ENCODE results near the gene SHROOM4. TPM values are rescaled to one million over a fixed set of nuclear protein-coding genes. Genes with fewer than 3 reads are reported as not detected.
A peak's percentile ranks its signal among the peaks of the same experiment; 100 is the strongest.

SHROOM4 gene
- total and polyA plus RNA-seq, 2 donors = 0.59 to 0.94 TPM

- no peaks in the 10 kb centered on the region for H3K27me3 ChIP-seq (ENCODE audit: control insufficient read depth in 2 of 2, insufficient read depth in 1 of 2, low read length in 1 of 2)
- H3K36me3 ChIP-seq (ENCODE audit: control insufficient read depth in 2 of 2, insufficient read depth in 2 of 2, low read length in 1 of 2) = no peaks in the 10 kb centered on the region
- WGBS = 94% methylated on average over 4 of the region's 4 CpGs
- H3K9me3 ChIP-seq (ENCODE audit: control insufficient read depth in 2 of 2, insufficient read depth in 1 of 2, low read length in 1 of 2) = no peaks in the 10 kb centered on the region
- H3K4me3 ChIP-seq (ENCODE audit: low read length in 2 of 2) = no peak overlapping the region
- no peak overlapping the region for H3K27ac ChIP-seq (ENCODE audit: low read depth in 1 of 2, low read length in 1 of 2)
- DNase-seq (ENCODE audit: low read depth in 6 of 9, low spot score in 9 of 9) = no peak
- no peaks in the 10 kb centered on the region for H3K4me1 ChIP-seq (ENCODE audit: control insufficient read depth in 2 of 2, insufficient read depth in 2 of 2, low read length in 2 of 2)
Measured at GRCh38 chrX:50798783-50799182, 15.2 kb downstream of the SHROOM4 start.

- no peak for DNase-seq (ENCODE audit: low read depth in 6 of 9, low spot score in 9 of 9)
- Histone ChIP-seq H3K27me3 (ENCODE audit: control insufficient read depth in 2 of 2, insufficient read depth in 1 of 2, low read length in 1 of 2) (no peaks in the 10 kb centered on the region), H3K9me3 (ENCODE audit: control insufficient read depth in 2 of 2, insufficient read depth in 1 of 2, low read length in 1 of 2) (no peaks in the 10 kb centered on the region), H3K4me1 (ENCODE audit: control insufficient read depth in 2 of 2, insufficient read depth in 2 of 2, low read length in 2 of 2) (no peaks in the 10 kb centered on the region), H3K4me3 (ENCODE audit: low read length in 2 of 2) (no peak overlapping the region), H3K36me3 (ENCODE audit: control insufficient read depth in 2 of 2, insufficient read depth in 2 of 2, low read length in 1 of 2) (no peaks in the 10 kb centered on the region), H3K27ac (ENCODE audit: low read depth in 1 of 2, low read length in 1 of 2) (no peak overlapping the region)
- WGBS = 92% methylated on average over 2 of the region's 2 CpGs
Measured at GRCh38 chrX:50787099-50787498, 26.9 kb downstream of the SHROOM4 start.

- Histone ChIP-seq H3K4me3 (ENCODE audit: low read length in 2 of 2) (no peak overlapping the region), H3K4me1 (ENCODE audit: control insufficient read depth in 2 of 2, insufficient read depth in 2 of 2, low read length in 2 of 2) (no peaks in the 10 kb centered on the region), H3K27me3 (ENCODE audit: control insufficient read depth in 2 of 2, insufficient read depth in 1 of 2, low read length in 1 of 2) (no peaks in the 10 kb centered on the region), H3K9me3 (ENCODE audit: control insufficient read depth in 2 of 2, insufficient read depth in 1 of 2, low read length in 1 of 2) (no peaks in the 10 kb centered on the region), H3K27ac (ENCODE audit: low read depth in 1 of 2, low read length in 1 of 2) (no peak overlapping the region), H3K36me3 (ENCODE audit: control insufficient read depth in 2 of 2, insufficient read depth in 2 of 2, low read length in 1 of 2) (no peaks in the 10 kb centered on the region)
- WGBS = 80% methylated on average over 1 of the region's 1 CpG
- DNase-seq (ENCODE audit: low read depth in 6 of 9, low spot score in 9 of 9) = no peak
Measured at GRCh38 chrX:50780144-50780543, 33.9 kb downstream of the SHROOM4 start.

GRCh38 chrX:50779694-50780093 is 34.3 kb downstream of the SHROOM4 start:
- no peaks in the 10 kb centered on the region for H3K9me3 ChIP-seq (ENCODE audit: control insufficient read depth in 2 of 2, insufficient read depth in 1 of 2, low read length in 1 of 2)
- H3K36me3 ChIP-seq (ENCODE audit: control insufficient read depth in 2 of 2, insufficient read depth in 2 of 2, low read length in 1 of 2) = no peaks in the 10 kb centered on the region
- no peak for DNase-seq (ENCODE audit: low read depth in 6 of 9, low spot score in 9 of 9)
- H3K27me3 ChIP-seq (ENCODE audit: control insufficient read depth in 2 of 2, insufficient read depth in 1 of 2, low read length in 1 of 2) = no peaks in the 10 kb centered on the region
- H3K4me1 ChIP-seq (ENCODE audit: control insufficient read depth in 2 of 2, insufficient read depth in 2 of 2, low read length in 2 of 2) = no peaks in the 10 kb centered on the region
- H3K4me3 ChIP-seq (ENCODE audit: low read length in 2 of 2) = no peak overlapping the region
- no peak overlapping the region for H3K27ac ChIP-seq (ENCODE audit: low read depth in 1 of 2, low read length in 1 of 2)
- 95% methylated on average over 2 of the region's 2 CpGs for WGBS

- H3K4me1 ChIP-seq (ENCODE audit: control insufficient read depth in 2 of 2, insufficient read depth in 2 of 2, low read length in 2 of 2) = no peaks in the 10 kb centered on the region
- no peak for DNase-seq (ENCODE audit: low read depth in 6 of 9, low spot score in 9 of 9)
- 89% methylated on average over 2 of the region's 2 CpGs for WGBS
- no peaks in the 10 kb centered on the region for H3K27me3 ChIP-seq (ENCODE audit: control insufficient read depth in 2 of 2, insufficient read depth in 1 of 2, low read length in 1 of 2)
- no peaks in the 10 kb centered on the region for H3K9me3 ChIP-seq (ENCODE audit: control insufficient read depth in 2 of 2, insufficient read depth in 1 of 2, low read length in 1 of 2)
- no peak overlapping the region for H3K4me3 ChIP-seq (ENCODE audit: low read length in 2 of 2)
- H3K36me3 ChIP-seq (ENCODE audit: control insufficient read depth in 2 of 2, insufficient read depth in 2 of 2, low read length in 1 of 2) = no peaks in the 10 kb centered on the region
- no peak overlapping the region for H3K27ac ChIP-seq (ENCODE audit: low read depth in 1 of 2, low read length in 1 of 2)
Measured at GRCh38 chrX:50778272-50778671, 35.7 kb downstream of the SHROOM4 start.

GRCh38 chrX:50776248-50776647 is 37.7 kb downstream of the SHROOM4 start:
- H3K27me3 ChIP-seq (ENCODE audit: control insufficient read depth in 2 of 2, insufficient read depth in 1 of 2, low read length in 1 of 2) = no peaks in the 10 kb centered on the region
- no peak overlapping the region for H3K4me3 ChIP-seq (ENCODE audit: low read length in 2 of 2)
- no peak for DNase-seq (ENCODE audit: low read depth in 6 of 9, low spot score in 9 of 9)
- no peaks in the 10 kb centered on the region for H3K36me3 ChIP-seq (ENCODE audit: control insufficient read depth in 2 of 2, insufficient read depth in 2 of 2, low read length in 1 of 2)
- H3K27ac ChIP-seq (ENCODE audit: low read depth in 1 of 2, low read length in 1 of 2) = no peak overlapping the region
- no peaks in the 10 kb centered on the region for H3K4me1 ChIP-seq (ENCODE audit: control insufficient read depth in 2 of 2, insufficient read depth in 2 of 2, low read length in 2 of 2)
- no peaks in the 10 kb centered on the region for H3K9me3 ChIP-seq (ENCODE audit: control insufficient read depth in 2 of 2, insufficient read depth in 1 of 2, low read length in 1 of 2)
- 93% methylated on average over 2 of the region's 2 CpGs for WGBS

GRCh38 chrX:50771382-50771781 is 42.6 kb downstream of the SHROOM4 start:
- H3K9me3 ChIP-seq (ENCODE audit: control insufficient read depth in 2 of 2, insufficient read depth in 1 of 2, low read length in 1 of 2) = no peaks in the 10 kb centered on the region
- H3K27ac ChIP-seq (ENCODE audit: low read depth in 1 of 2, low read length in 1 of 2) = no peak overlapping the region
- H3K36me3 ChIP-seq (ENCODE audit: control insufficient read depth in 2 of 2, insufficient read depth in 2 of 2, low read length in 1 of 2) = no peaks in the 10 kb centered on the region
- no peak overlapping the region for H3K4me3 ChIP-seq (ENCODE audit: low read length in 2 of 2)
- no peaks in the 10 kb centered on the region for H3K27me3 ChIP-seq (ENCODE audit: control insufficient read depth in 2 of 2, insufficient read depth in 1 of 2, low read length in 1 of 2)
- H3K4me1 ChIP-seq (ENCODE audit: control insufficient read depth in 2 of 2, insufficient read depth in 2 of 2, low read length in 2 of 2) = no peaks in the 10 kb centered on the region
- no peak for DNase-seq (ENCODE audit: low read depth in 6 of 9, low spot score in 9 of 9)
- WGBS = 96% methylated on average over 2 of the region's 2 CpGs

GRCh38 chrX:50770702-50771101 is 43.3 kb downstream of the SHROOM4 start:
- H3K27ac ChIP-seq (ENCODE audit: low read depth in 1 of 2, low read length in 1 of 2) = no peak overlapping the region
- H3K27me3 ChIP-seq (ENCODE audit: control insufficient read depth in 2 of 2, insufficient read depth in 1 of 2, low read length in 1 of 2) = no peaks in the 10 kb centered on the region
- no peaks in the 10 kb centered on the region for H3K36me3 ChIP-seq (ENCODE audit: control insufficient read depth in 2 of 2, insufficient read depth in 2 of 2, low read length in 1 of 2)
- H3K9me3 ChIP-seq (ENCODE audit: control insufficient read depth in 2 of 2, insufficient read depth in 1 of 2, low read length in 1 of 2) = no peaks in the 10 kb centered on the region
- 78% methylated on average over 2 of the region's 2 CpGs for WGBS
- no peaks in the 10 kb centered on the region for H3K4me1 ChIP-seq (ENCODE audit: control insufficient read depth in 2 of 2, insufficient read depth in 2 of 2, low read length in 2 of 2)
- peak in 1 of 9 donors; percentile 7 for DNase-seq (ENCODE audit: low read depth in 6 of 9, low spot score in 9 of 9)
- H3K4me3 ChIP-seq (ENCODE audit: low read length in 2 of 2) = no peak overlapping the region

- no peak for DNase-seq (ENCODE audit: low read depth in 6 of 9, low spot score in 9 of 9)
- WGBS = over 99% methylated on average over 5 of the region's 5 CpGs
Measured at GRCh38 chrX:50769389-50770063, 44.5 kb downstream of the SHROOM4 start.

More at GRCh38 chrX:50769389-50770063, 44.5 kb downstream of the SHROOM4 start:
- Histone ChIP-seq H3K4me3 (ENCODE audit: low read length in 2 of 2) (no peak overlapping the region), H3K27ac (ENCODE audit: low read depth in 1 of 2, low read length in 1 of 2) (no peak overlapping the region), H3K27me3 (ENCODE audit: control insufficient read depth in 2 of 2, insufficient read depth in 1 of 2, low read length in 1 of 2) (no peaks in the 10 kb centered on the region), H3K9me3 (ENCODE audit: control insufficient read depth in 2 of 2, insufficient read depth in 1 of 2, low read length in 1 of 2) (no peaks in the 10 kb centered on the region), H3K4me1 (ENCODE audit: control insufficient read depth in 2 of 2, insufficient read depth in 2 of 2, low read length in 2 of 2) (no peaks in the 10 kb centered on the region), H3K36me3 (ENCODE audit: control insufficient read depth in 2 of 2, insufficient read depth in 2 of 2, low read length in 1 of 2) (no peaks in the 10 kb centered on the region)

Measured in thymus (tissue), 11 donors.